Stromal cell of bone marrow (primary cell): ENCODE measurements around the gene RIT2.

Source experiments
- DNase-seq: peaks from one replicate; pipeline ENCODE4 v3.0.0-alpha.2; 2012; ENCODE audit warnings: low read depth

Gene RIT2

DNA sequence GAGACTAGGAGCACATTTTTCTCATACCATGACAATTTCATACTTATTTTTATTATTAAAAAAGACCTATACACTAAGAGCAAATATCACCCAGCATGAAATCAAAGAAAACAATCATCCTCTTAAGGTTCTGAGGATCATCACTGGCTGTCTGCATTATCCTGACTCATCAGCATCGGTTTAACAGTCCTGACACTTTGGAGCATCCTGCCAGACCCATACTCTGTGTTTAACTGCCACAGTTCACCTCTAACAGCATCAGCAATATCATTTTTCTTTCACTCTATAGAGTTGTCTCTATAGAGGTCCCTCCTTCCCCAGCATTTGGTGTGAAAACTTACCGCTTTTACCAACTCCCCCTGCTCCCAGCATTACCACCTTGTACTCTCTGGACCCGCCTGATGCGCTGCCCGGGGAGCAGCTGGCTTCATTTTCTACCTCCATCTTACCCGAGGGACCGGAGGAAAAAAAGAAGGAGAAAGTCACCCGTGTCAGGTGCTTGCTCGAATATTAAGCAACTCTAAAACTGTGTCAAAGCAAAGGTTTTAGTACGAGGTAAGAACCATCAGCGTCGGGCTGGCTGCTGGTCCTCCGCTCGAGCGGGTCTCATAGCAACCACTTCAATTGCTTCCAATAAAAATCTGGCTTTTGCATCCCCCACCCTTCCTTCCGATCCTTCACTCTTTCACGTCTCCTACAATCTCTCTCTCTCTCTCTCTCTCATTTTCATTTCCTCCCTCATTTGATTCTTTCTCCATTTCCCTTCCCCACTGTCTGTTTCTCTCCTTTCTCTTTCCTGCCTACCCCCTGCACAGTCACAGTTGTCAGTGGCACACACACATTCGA lies at the start of gene RIT2:
Gene RIT2, minus strand, starts transcription at position 610 of the 846 bp plus-strand sequence.
- no peak for DNase-seq

- peak; percentile 49 for DNase-seq
These were observed 46.0 kb upstream of the RIT2 start for GRCh38 chr18:43161528-43161927.

- DNase-seq, result peak; percentile 49
These were observed 45.0 kb upstream of the RIT2 start for GRCh38 chr18:43160509-43160908.

GRCh38 chr18:43159926-43160325 lies 44.4 kb upstream of the RIT2 start:
- no peak for DNase-seq

DNA sequence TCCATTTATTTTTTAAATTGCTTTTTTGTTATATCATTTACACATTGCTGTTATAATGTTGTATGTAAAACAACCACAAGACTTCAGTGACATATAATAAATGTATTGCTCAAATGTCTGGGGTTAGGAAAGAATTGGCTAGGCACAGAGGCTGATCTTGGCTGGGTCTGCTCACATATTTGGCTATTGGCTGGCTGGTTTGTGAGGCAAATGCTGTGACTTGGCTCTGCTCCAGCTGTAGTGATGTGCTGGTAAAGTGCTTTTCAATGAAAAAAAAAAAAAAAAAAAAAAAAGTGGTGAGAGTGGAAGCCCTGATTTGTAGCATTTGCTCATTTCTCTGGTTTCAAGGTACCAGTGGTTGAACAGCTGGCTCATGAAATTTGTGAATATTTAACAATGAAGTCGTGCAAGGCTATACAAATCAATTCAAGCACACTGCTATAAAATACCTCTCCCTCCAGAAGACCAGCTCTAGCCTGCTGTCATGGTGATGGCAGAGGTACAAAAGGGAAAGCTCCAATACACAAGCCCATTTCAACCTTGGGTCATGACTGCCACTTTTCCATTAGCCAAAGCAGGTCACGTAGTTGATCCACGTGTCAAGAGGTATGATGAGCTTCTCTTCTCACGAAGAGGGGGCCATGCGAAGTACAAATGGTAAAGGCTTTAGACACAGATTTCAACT lies 43.7 kb upstream of the RIT2 start:
- peak; percentile 24 for DNase-seq

DNA sequence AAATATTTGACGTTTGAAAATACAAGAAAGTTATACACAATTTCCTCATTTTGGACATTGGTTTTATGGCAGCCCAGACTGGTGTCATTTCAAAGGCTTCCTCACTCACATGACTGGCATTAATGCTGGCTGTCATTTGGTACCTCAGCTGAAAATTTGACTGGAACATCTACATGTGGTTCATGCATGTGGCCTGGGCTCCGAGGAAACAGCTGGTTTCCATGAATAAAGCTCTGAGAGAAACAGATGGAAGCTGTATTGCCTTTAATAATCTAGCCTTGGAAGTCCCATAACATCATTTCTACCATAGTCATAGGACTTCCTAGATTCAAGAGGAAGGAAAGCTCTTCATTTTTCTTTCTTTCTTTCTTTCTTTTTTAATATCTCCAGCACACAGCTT lies 42.9 kb upstream of the RIT2 start:
- DNase-seq, result no peak

GRCh38 chr18:43155842-43156241 lies 40.4 kb upstream of the RIT2 start:
- DNase-seq, result no peak

- no peak for DNase-seq
These were observed 32.7 kb upstream of the RIT2 start for GRCh38 chr18:43148231-43148630.

DNA sequence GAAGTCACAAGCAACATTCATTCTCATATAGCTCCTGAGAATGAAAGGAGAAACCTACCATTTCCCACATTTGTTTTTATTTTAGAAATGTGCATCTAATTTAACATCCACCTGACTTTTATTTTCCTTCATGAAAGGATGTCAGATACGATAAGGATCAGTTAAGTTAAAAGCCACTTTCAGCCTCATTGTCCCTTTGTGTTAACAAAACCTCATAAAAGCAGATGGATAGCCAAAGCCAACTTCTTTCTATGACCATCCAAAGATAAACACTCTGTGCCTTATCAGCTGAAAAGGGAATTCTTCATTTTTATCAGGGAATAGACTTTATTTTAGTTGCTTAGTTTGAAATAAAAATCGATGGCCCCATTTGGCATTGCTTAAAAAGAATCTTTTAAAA lies 25.7 kb upstream of the RIT2 start:
- no peak for DNase-seq

GRCh38 chr18:43139288-43139946 lies 23.9 kb upstream of the RIT2 start:
- no peak for DNase-seq

DNA sequence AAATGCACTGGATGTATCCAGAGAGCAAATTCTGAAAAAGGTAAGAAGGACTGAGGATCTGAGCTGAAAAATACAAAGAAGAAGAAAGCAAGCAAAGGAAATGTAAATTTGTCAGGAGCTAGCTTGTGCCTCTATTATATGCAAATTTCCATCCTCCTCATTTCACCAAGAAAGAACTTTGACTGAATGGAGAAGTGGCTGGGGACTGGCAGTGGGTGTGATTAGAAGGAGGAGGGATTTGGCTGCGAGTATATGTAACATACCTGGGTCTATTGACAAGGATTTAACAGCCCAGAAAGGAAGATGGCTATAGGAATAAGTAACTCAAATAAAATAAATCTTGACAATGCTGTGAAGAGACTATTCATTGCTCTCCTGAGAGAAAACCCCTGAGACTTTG lies 19.4 kb upstream of the RIT2 start:
- DNase-seq, result no peak

DNA sequence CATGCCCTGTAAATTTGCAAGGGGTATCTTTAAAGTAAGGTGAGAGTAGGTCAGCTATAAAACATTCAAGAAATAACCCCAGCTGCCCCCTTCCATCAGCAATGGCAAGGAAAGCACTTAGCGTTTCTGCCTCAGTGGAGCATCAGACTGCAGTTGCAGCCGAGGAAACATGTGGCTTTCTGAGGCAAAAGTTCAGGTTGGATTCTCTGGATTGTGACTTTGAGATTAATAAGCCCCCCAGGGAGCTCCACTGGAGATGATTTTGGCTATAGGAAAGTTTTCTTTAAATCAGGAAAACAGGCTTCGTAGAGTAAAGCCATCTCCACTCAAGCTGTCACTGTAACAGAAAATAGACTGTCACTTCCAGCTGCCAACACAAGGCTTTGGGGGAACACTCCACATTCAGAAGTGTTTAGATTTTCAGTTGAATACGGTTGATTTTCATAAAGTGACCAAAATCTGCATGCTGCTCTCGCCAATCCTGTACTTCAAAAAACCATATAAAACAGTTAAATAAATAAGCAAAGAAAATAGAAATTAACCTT lies 15.3 kb upstream of the RIT2 start:
- DNase-seq, result no peak

- peak; percentile 9 for DNase-seq
These were observed 14.6 kb upstream of the RIT2 start for GRCh38 chr18:43129946-43130524.

GRCh38 chr18:43125471-43125870 lies 10.0 kb upstream of the RIT2 start:
- no peak for DNase-seq

- DNase-seq, result no peak
These were observed 7.5 kb upstream of the RIT2 start for GRCh38 chr18:43122955-43123354.

DNA sequence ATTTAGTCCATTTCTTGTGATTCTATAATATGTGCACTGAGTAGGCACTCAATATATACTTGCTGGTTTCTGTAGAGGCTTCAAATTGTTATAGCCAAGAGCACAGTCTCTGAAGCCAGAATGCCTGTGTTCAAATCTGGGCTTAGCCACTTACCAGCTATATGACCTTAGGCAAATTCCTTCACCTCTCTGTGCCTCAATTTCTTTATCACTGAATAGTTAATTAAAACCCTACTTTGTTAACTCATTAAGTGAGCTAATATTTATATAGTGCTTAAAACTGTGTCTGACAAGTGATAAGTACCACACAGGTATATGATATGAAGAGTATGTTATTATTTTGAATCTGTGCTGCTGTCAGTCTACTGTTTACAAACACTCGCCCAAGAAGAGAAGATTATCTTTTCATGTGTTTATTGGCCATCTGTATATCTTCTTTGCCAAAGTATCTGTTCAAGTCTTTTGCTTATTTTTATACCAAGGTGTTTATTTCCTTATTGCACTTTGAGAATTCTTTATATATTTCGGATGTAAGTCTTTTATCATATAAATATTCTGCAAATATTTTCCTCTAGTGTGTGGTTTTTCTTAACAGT lies 1.3 kb upstream of the RIT2 start:
- DNase-seq, result no peak

DNA sequence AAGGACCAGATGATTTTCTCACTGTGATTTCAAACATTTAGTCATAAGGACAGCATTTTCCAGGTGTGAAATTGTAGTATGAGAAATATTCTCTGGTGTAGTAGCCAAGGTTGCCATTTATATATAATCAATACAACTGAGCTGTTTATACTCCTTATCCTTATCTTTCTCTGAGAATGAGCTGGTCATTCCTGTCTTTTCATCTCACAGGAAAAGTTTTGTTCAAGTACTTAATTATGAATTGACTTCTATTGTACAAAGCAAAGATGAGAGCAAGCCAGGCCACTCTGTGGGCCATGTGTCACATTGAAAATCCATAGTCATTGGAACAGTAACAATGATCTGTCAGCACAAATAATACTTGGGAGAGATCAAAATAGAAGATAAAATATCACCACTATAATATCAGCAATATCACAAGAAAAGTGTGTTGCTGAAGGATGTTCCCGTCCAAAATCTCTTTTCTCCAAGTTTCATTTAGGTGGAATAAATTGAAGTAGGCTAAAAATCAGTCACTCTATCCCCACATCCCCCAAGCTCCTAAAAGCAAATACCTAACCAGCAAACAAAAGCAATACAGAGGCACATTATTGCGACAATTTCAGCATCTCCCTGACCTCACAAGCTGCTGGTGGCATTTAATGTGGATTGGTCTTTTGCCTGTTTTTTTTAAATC lies 2.1 kb downstream of the RIT2 start:
- DNase-seq, result no peak

DNA sequence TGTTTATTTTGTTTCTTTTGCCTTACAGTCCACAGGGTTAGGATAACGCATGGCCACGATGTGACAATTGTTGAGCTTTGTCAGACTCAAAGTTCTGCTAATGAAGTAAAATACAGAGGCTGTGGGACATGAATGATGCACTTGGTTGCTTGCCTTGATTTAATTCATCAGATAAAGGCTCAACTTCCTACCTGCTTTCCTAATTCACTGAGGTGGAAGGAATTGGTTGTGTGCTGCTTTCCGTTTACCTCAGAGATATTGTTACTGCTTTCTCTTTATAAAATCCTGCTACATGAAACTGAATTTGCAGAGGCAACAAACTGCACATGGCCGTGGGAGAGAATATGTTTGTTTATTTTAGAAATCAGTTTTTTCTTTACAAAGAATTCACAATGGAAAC lies 6.6 kb downstream of the RIT2 start:
- DNase-seq, result no peak

DNA sequence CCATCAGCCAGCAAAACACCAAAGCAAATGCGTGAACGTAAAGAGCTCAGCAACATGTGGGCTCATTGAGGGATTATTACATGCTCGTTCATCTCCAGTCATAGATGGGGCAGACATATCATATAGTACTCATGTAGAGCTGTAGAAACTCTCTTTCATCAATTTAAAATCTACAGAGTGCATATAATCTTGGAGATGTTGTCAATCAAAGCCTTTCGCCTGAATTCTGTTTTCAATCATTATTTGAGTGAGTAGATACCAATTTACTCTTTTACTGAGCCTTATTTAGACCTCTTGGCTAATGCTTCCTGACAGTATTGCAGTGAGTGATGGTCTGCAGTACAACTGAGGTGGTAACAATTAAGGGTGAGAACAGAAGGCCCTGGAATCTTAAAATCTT lies 7.0 kb downstream of the RIT2 start:
- DNase-seq, result no peak

DNA sequence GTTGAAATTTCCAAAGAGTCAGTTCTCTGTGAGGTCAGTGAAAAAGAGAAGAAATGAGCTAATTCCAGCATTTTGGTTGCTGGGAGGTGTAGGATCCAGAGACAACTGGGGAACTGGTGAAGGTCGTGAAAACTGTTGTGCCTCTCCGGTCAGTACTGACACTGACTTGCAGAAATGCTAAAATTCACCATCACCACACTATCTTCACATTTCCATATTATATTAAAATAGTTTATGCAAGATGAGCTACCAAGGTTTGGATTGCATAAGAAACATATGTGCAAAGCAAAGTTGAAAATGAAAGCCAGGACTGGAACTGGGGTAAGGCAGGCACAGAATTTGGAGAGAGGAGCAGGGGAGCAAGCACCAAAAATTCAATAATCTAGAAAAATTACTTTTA lies 21.8 kb downstream of the RIT2 start:
- no peak for DNase-seq

DNA sequence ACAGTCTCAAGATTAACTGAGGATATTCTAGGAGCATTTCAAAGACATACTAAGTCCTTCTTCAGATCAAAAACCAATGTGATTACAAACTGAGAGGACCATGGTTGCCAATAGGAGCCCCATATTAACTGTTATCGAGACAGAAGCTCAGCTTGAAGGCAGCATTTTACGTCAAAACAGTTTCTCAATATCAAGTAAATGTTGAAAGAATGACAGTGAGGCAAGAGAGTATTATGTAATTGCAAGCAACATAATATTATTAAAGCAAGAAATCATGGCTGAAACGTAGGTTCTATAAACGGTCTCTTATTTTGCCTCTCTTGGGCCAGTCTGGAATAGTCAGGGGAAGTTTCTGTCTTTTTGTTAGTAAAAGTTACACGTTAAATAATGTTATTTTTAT lies 22.9 kb downstream of the RIT2 start:
- DNase-seq, result no peak
